Spleen (tissue), 7 donors: ENCODE results near the gene NTF4.
A peak's percentile ranks its signal among the peaks of the same experiment; 100 is the strongest.

Experiments used
- POLR2A ChIP-seq, 3 donors: fragments of 450-650 bp; IDR thresholded peaks; one replicate each; pipeline ENCODE4 v1.5.1; 2017; ENCODE audit warnings: antibody characterized with exemption in 3 of 3, mild to moderate bottlenecking in 1 of 3
- POLR2AphosphoS5 ChIP-seq, 3 donors: sonication (generic); formaldehyde crosslinking; IDR thresholded peaks; one replicate each; pipeline ENCODE4 v1.5.1; 2017; ENCODE audit warnings: antibody characterized with exemption in 3 of 3
- TF ChIP-seq, protein P1 (sequence below), 11 experiments: fragments of 200-600 bp in 7 of 11; fragments of 450-650 bp in 4 of 11; sonication (generic) in 4 of 11; IDR thresholded peaks in 8 of 11; conservative IDR thresholded peaks in 3 of 11; 1 replicate in 7 of 11; 2 replicates in 4 of 11; pipeline versions ENCODE4 v1.4.0 to v1.8.0; 2016 to 2021; ENCODE audit warnings: antibody characterized with exemption in 11 of 11, inconsistent platforms in 4 of 11, mild to moderate bottlenecking in 1 of 11
- donor health status: DM: no; HTN: no; CAD: no; lungs with moderate emphysema.
- donor health status: DM: no; HTN: no; CAD: no.
- donor health status: DM: no; HTN: no; CAD: no.

GRCh38 chr19:49094505-49095482 is 30.2 kb upstream of the NTF4 start:
- TF ChIP-seq, protein P1, sequence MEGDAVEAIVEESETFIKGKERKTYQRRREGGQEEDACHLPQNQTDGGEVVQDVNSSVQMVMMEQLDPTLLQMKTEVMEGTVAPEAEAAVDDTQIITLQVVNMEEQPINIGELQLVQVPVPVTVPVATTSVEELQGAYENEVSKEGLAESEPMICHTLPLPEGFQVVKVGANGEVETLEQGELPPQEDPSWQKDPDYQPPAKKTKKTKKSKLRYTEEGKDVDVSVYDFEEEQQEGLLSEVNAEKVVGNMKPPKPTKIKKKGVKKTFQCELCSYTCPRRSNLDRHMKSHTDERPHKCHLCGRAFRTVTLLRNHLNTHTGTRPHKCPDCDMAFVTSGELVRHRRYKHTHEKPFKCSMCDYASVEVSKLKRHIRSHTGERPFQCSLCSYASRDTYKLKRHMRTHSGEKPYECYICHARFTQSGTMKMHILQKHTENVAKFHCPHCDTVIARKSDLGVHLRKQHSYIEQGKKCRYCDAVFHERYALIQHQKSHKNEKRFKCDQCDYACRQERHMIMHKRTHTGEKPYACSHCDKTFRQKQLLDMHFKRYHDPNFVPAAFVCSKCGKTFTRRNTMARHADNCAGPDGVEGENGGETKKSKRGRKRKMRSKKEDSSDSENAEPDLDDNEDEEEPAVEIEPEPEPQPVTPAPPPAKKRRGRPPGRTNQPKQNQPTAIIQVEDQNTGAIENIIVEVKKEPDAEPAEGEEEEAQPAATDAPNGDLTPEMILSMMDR (IDR thresholded peaks at IDR 0.05 in 8 of 11, conservative IDR thresholded peaks at IDR 0.05 in 3 of 11), result no peak
- TF ChIP-seq POLR2A (IDR thresholded peaks at IDR 0.05) (no peak), POLR2AphosphoS5 (IDR thresholded peaks at IDR 0.05) (peak in 1 of 3 donors; percentile 58)
